KOPT-K1 (cell line): Measurements from ENCODE around the gene GFPT2.

Experiments used
- H3K27ac ChIP-seq: fragments of 200-600 bp; sonication (generic); 2 replicates; pipeline ENCODE4 v1.5.1; 2016; ENCODE audit warnings: antibody characterized with exemption, mild to moderate bottlenecking, low read depth, low read length; ENCODE audit not compliant: poor library complexity, severe bottlenecking
- H3K36me3 ChIP-seq: fragments of 200-600 bp; sonication (generic); 2 replicates; pipeline ENCODE4 v1.5.1; 2017; ENCODE audit warnings: antibody characterized with exemption, mild to moderate bottlenecking, low read length, moderate library complexity; ENCODE audit not compliant: insufficient read depth
- H3K9me3 ChIP-seq: fragments of 200-600 bp; sonication (generic); 2 replicates; pipeline ENCODE4 v1.5.1; 2017; ENCODE audit warnings: antibody characterized with exemption, low read length, mild to moderate bottlenecking; ENCODE audit not compliant: insufficient read depth, poor library complexity, severe bottlenecking

Gene GFPT2

DNA sequence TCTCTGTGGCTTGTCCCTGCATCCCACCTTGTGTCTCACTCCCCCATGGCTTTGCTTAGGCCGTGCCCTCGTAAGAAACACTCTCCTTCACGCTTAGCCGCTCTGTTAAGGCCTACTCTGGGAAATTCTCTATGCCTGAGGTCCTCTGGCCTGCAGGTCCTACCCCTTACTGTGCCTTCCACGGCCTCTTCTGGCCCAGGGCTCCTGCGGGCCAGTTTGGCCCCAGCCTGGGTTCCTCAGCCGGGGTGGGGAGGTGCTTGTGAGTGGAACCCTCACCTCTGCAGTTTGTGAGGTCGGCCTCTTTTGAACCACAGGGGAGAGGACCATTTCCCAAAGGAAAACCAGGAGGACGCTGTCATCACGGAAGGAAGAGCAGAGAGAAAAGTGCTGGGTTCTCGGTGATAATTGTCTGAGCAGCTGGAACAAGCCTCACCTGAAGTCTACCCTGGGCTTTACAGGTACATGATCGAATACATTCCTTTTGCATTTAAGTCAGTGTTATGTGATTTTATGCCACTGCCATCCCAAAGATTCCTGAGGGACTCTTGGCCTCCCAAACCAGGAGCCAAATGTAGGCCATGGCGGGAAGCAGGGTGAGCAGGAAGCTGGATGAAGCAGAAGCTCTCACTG is 28.8 kb upstream of the GFPT2 start:
- Histone ChIP-seq H3K9me3 (no peaks in the 10 kb centered on the region), H3K36me3 (no peaks in the 10 kb centered on the region), H3K27ac (no peak overlapping the region)

- Histone ChIP-seq H3K36me3 (no peaks in the 10 kb centered on the region), H3K27ac (no peak overlapping the region)
Observed at GRCh38 chr5:180381428-180381827, 28.3 kb upstream of the GFPT2 start.

DNA sequence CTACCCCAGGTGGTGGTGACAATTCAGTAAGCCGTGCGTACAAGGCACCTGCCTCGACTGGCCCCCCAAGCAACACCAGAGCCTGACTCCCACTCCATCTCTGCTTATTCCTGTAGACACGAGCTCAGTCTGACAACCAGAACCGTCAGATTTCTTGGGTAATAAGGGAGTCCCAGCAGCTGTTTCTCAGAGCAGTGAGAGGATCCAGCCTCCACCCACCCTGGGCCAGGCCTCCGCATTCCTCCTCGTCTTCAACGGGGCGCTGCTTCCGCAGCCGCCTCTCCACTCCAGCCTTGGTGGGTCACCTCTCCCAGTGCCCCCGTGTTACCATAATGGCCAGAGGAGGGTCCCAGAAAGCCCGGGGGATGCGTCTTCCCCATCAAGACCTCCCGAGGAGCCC is 27.7 kb upstream of the GFPT2 start:
- Histone ChIP-seq H3K27ac (no peak overlapping the region), H3K9me3 (no peaks in the 10 kb centered on the region), H3K36me3 (no peaks in the 10 kb centered on the region)

More at GRCh38 chr5:180381428-180381827, 28.3 kb upstream of the GFPT2 start:
- H3K9me3 ChIP-seq: no peaks in the 10 kb centered on the region

DNA sequence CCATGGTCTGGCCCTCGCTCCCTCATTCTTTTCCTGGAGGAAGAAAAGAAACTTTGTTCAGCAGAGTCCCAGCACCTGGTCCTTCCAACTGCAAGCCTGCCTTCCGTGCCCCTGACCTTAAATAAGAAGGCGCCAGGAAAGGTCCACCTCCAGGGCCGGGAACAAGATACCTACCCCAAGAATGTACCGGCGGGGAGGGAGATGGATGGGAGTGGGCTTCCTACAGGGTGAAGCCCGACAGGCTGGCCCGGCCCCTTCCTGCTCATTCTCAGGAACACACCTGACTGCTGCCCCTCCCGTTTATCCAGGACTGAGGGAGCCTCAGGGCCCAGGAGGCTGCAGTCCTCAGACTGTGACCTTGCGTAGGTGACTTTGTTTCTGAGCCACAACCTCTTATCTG is 27.3 kb upstream of the GFPT2 start:
- Histone ChIP-seq H3K36me3 (no peaks in the 10 kb centered on the region), H3K27ac (no peak overlapping the region), H3K9me3 (no peaks in the 10 kb centered on the region)

DNA sequence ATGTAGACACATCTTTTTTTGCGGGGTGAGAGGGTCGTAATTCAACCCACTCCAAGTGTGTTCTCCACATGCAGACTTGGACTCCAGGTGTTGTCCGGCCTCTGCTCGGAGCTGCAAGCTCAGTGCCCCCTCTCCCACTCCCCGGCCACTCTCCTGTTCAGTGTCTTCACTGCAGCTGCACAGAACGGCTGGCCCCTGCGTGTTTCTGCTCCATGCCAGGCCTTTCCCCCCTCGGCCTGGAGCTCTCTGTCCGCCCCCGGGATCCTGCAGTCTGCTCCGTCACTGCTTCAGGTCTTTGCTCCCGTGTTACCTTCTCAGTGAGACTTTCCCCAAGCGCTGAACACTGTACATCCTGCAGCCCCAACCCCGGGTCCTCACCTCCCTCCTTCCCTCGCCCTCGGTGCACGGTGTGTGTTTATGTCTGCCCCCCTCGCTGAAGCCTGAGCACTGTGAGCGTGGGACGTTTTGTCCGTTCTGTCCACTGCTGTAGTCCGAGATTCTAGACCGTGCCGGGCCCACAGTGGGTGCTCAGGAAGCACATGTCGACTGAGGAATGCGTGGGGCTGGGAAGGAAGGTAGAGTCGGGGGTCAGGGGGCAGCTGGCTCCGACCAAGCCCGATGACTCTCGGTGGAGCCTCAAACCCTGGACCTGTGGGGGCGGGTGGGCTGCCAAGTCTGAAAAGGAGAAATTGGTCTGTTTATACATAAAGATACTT is 26.4 kb upstream of the GFPT2 start:
- Histone ChIP-seq H3K36me3 (no peaks in the 10 kb centered on the region), H3K9me3 (no peaks in the 10 kb centered on the region), H3K27ac (no peak overlapping the region)

DNA sequence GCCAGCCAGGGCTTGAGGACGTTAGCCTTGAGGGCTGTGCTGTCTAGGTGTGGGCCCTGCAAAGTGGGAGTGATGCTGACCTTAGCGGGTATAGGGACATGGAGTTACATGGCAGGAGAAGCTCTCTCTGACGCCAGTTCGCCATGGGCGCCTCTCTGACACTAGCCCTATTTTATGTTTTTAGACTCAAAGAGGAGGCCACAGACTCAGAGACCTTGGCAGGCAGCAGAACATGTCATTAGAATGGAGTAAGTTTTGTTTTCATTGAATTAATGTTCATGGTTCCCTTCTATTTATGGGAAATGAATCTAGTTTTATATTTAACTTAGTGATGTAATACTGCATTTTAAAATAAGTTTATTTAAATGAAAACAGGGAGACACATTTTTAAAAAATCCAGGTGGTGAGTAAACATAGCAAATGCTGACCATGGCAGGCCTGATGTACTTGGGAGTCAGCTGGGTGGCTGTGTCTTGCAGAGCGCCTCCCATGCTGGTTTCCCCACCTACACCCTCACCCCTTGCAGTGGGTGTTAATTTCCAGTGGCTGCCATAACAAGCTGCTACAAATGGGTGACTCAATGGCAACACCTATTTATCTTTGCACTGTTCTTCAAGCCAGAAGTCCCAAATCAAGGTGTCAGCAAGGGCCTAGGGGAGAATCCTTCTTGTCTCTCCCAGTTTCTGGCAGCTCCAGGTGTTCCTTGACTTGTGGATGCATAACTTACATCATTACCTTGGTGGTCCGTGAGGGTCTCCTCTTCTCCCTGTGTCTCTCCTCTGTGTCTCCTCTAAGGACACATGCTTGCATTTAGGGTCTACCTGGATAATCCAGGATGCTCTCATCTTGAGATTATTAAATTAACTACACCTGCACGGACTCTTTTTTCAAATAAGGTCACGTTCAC is 25.6 kb upstream of the GFPT2 start:
- Histone ChIP-seq H3K36me3 (no peaks in the 10 kb centered on the region), H3K27ac (no peak overlapping the region), H3K9me3 (no peaks in the 10 kb centered on the region)

GRCh38 chr5:180377556-180378197 is 24.5 kb upstream of the GFPT2 start:
- Histone ChIP-seq H3K9me3 (no peaks in the 10 kb centered on the region), H3K36me3 (no peaks in the 10 kb centered on the region), H3K27ac (no peak overlapping the region)

DNA sequence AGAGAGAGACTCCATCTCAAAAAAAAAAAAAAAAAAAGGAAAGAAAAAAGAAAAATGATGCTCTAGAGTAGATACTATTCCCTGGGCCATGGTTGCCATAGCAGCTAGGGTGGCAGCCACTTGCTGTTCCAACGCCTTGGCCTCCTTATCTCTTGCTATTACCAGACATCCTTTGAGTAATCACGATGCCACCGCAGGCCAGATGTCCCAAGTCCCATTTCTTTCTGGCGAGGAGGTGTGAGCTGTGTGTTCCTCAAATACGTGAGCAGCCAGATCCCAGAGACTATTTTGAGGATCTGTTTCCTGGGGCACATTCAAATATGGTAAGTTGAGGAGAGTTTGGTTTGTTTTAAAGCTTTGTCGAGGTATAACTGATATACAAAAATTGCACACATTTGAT is 23.4 kb upstream of the GFPT2 start:
- H3K36me3 ChIP-seq: no peaks in the 10 kb centered on the region
- H3K27ac ChIP-seq: no peak overlapping the region
- no peaks in the 10 kb centered on the region for H3K9me3 ChIP-seq

DNA sequence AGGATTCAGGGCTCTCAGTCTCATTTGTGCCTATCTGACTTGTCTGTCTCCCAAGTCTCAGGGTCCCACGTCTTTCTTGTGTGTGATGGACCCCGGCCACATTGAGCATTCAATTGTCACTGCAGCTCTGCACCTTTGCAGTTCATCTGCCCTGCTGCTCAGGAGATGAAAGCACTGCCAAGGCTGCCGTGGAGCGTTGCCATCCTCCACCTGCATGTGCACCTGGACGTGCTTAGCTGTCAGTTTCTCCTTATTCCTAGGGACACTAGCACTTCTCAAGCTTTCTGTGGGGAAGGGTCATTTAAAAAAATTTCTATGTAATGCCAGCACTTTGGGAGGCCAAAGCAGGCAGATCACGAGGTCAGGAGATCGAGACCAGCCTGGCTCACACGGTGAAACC is 22.8 kb upstream of the GFPT2 start:
- no peak overlapping the region for H3K27ac ChIP-seq
- H3K36me3 ChIP-seq: no peaks in the 10 kb centered on the region
- no peaks in the 10 kb centered on the region for H3K9me3 ChIP-seq

- Histone ChIP-seq H3K27ac (no peak overlapping the region), H3K9me3 (no peaks in the 10 kb centered on the region), H3K36me3 (no peaks in the 10 kb centered on the region)
Observed at GRCh38 chr5:180375291-180375690, 22.2 kb upstream of the GFPT2 start.

DNA sequence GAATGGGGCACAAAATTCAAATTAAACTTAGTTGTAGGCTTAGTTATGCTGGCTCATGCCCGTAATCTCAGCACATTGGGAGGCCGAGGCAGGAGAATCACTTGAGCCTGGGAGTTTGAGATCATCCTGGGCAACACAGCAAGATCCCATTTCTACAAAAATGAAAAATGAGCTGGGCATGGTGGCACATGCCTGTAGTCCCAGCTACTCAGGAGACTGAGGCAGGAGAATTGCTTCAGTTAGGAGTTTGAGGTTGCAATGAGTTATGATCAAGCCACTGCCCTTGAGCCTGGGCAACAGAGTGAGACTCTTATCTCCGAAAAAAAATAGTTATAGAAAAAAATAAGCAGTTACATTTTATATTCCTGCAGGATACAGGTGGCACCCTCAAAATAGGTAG is 20.7 kb upstream of the GFPT2 start:
- H3K9me3 ChIP-seq: no peaks in the 10 kb centered on the region
- H3K36me3 ChIP-seq: no peaks in the 10 kb centered on the region
- no peak overlapping the region for H3K27ac ChIP-seq

DNA sequence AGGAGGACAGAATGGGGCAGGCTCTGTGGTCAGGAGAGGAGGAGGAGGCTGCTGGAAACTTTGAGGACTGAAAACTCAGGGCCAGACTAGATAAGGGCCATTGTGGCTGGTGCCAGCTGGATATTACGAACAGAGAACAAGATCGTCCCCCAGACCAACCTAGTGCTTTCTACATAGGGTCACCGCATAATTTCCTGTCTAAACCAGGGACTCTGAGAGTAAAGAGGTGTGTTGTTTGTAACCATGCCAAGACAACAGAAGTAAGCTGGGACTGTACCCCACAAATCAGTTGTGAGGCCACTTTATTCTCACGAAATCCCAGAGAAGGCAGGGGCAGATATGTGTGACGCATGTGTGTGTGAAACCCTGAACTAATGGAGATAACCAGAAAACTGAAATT is 20.3 kb upstream of the GFPT2 start:
- Histone ChIP-seq H3K36me3 (no peaks in the 10 kb centered on the region), H3K9me3 (no peaks in the 10 kb centered on the region), H3K27ac (no peak overlapping the region)

DNA sequence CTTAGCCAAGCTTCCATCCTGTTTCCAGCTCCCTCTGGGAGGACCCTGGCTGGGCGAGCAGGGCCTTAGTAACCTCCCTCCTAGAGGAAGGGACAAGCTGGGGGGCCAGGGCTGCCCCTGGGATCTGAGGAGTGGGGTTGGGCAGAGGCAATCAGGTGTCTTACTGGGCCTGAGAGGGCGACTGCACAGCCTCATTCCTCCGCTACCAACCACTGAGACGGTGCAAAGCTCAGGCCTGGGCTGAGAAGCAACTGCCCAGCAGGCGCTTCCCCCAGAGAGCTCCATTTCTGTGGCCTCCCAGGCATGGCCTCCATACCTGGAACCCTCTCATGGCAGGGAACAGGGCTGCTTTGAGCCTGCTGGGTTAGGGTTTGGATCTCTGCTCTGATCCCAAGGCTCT is 18.8 kb upstream of the GFPT2 start:
- no peak overlapping the region for H3K27ac ChIP-seq
- H3K36me3 ChIP-seq: no peaks in the 10 kb centered on the region
- H3K9me3 ChIP-seq: no peaks in the 10 kb centered on the region

- Histone ChIP-seq H3K36me3 (no peaks in the 10 kb centered on the region), H3K9me3 (no peaks in the 10 kb centered on the region), H3K27ac (no peak overlapping the region)
Observed at GRCh38 chr5:180370861-180371641, 17.9 kb upstream of the GFPT2 start.
